Transverse colon (tissue), 4 donors: ENCODE results near the gene TBC1D7. TPM values are rescaled to one million over a fixed set of nuclear protein-coding genes. Genes with fewer than 3 reads are reported as not detected.

Source experiments
- DNase-seq: peaks from one replicate; pipeline ENCODE4 v3.0.0-alpha.2; 2019
- H3K27ac ChIP-seq, 4 donors: fragments of 200-600 bp; sonication (generic); 2 replicates each; pipeline ENCODE4 v1.5.1; 2016 to 2018; ENCODE audit warnings: inconsistent platforms in 4 of 4
- H3K27me3 ChIP-seq: fragments of 200-600 bp; sonication (generic); 2 replicates; pipeline ENCODE4 v1.5.1; 2017; ENCODE audit warnings: inconsistent platforms
- H3K36me3 ChIP-seq, 4 donors: fragments of 200-600 bp; sonication (generic); 2 replicates each; pipeline ENCODE4 v1.5.1; 2017 to 2019; ENCODE audit warnings: inconsistent platforms in 4 of 4
- H3K4me1 ChIP-seq, 4 donors: fragments of 200-600 bp; sonication (generic); 2 replicates each; pipeline ENCODE4 v1.5.1; 2017 to 2020; ENCODE audit warnings: inconsistent platforms in 4 of 4
- H3K4me3 ChIP-seq, 4 donors: fragments of 200-600 bp; sonication (generic); 1 replicate in 1 of 4; 2 replicates in 3 of 4; pipeline versions ENCODE4 v1.5.1 to v1.6.1; 2017 to 2019; ENCODE audit warnings: inconsistent platforms in 4 of 4
- H3K9me3 ChIP-seq, 2 donors: fragments of 200-600 bp; sonication (generic); 2 replicates each; pipeline ENCODE4 v1.5.1; 2017 to 2019; ENCODE audit warnings: inconsistent platforms in 2 of 2
- EP300 ChIP-seq: sonication (generic); formaldehyde crosslinking; IDR thresholded peaks from one replicate; pipeline ENCODE4 v1.6.1; 2017; ENCODE audit warnings: antibody characterized with exemption, low read depth
- POLR2A ChIP-seq: fragments of 450-650 bp; IDR thresholded peaks from one replicate; pipeline ENCODE4 v1.6.1; 2016; ENCODE audit warnings: antibody characterized with exemption, mild to moderate bottlenecking, moderate library complexity
- POLR2AphosphoS5 ChIP-seq, 3 donors: sonication (generic); formaldehyde crosslinking; IDR thresholded peaks; one replicate each; pipeline ENCODE4 v1.6.1; 2016; ENCODE audit warnings: antibody characterized with exemption in 3 of 3
- WGBS, 2 donors: methylation state at CpG; one replicate each; pipeline ENCODE4 v1.1.5; 2018; ENCODE audit warnings: low coverage in 1 of 2; 5-methylcytosine and 5-hydroxymethylcytosine counted together
- in situ Hi-C, 4 donors: fragments of 200-750 bp; cut with MboI; loops; one replicate each; pipeline versions ENCODE4 v1.15.0 to v1.15.1; 2017; ENCODE audit warnings: low sequenced_read_pairs in 3 of 4, low pct_ligation_motif_present in 1 of 4, low pct_unique_long_range_greater_than_20kb in 1 of 4
- intact Hi-C: fragments of 100-400 bp; cut with DNase I; formaldehyde crosslinking; loops from one replicate; pipeline ENCODE4 v1.15.1; 2023; ENCODE audit warnings: low total_unique reads
- total RNA-seq, 4 donors: library from RNA; depleted of rRNA; stranded (reverse); fragments of >200 nt; gene quantifications; one replicate each; pipeline ENCODE4 v1.1.0, GENCODE V29; 2016
- TF ChIP-seq, protein P1 (sequence below), 5 experiments: fragments of 200-600 bp in 3 of 5; fragments of 450-650 bp in 2 of 5; sonication (generic) in 3 of 5; IDR thresholded peaks; 1 replicate in 2 of 5; 2 replicates in 3 of 5; pipeline ENCODE4 v1.5.1; 2016 to 2017; ENCODE audit warnings: antibody characterized with exemption in 5 of 5, inconsistent platforms in 3 of 5, mild to moderate bottlenecking in 2 of 5, moderate library complexity in 1 of 5

The TBC1D7 gene
- total RNA-seq, 4 donors from 2014 or later, result 10.5 to 39.8 (median 15.0) TPM

- no peak for DNase-seq
Observed at GRCh38 chr6:13318821-13319220, 9.5 kb downstream of the TBC1D7 start.

DNA sequence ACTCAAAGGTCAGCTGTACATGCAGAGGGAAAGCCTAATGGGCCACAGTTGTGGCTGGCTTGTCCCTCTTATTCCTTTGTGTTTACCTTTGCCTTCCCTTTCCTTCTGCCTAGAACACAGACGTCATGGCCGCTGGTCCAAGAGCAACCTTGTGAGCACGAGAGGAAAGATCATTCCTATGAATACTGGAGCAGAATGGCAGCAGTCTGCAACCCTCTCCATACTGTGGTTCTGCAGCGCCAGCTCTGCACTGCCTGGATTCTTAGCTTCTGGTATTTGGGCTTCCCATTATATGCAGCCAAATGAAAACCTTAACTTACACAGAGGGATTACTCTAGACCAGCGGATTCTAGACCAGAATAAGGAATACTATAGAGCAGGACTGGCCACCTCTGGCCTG is 12.4 kb downstream of the TBC1D7 start:
- H3K27ac ChIP-seq, result no peak overlapping the region
- H3K36me3 ChIP-seq, result peaks cover 0 to 71% (median 15%) of the 10 kb centered on the region in 4 donors
- intact Hi-C loops, result no loop called here
- no peaks in the 10 kb centered on the region for H3K9me3 ChIP-seq
- no peak for TF ChIP-seq EP300
- no peaks in the 10 kb centered on the region for H3K4me1 ChIP-seq
- no peak overlapping the region for H3K4me3 ChIP-seq
- in situ Hi-C loops, result no loop called here
- no peaks in the 10 kb centered on the region for H3K27me3 ChIP-seq
- WGBS, 2 donors, result 96 to 100% methylated on average over 1 to 5 of the region's 5 CpGs
- no peak for DNase-seq

More at GRCh38 chr6:13318821-13319220, 9.5 kb downstream of the TBC1D7 start:
- TF ChIP-seq POLR2A (no peak), EP300 (no peak), POLR2AphosphoS5 (IDR thresholded peaks at IDR 0.05) (no peak)
- TF ChIP-seq, protein P1, sequence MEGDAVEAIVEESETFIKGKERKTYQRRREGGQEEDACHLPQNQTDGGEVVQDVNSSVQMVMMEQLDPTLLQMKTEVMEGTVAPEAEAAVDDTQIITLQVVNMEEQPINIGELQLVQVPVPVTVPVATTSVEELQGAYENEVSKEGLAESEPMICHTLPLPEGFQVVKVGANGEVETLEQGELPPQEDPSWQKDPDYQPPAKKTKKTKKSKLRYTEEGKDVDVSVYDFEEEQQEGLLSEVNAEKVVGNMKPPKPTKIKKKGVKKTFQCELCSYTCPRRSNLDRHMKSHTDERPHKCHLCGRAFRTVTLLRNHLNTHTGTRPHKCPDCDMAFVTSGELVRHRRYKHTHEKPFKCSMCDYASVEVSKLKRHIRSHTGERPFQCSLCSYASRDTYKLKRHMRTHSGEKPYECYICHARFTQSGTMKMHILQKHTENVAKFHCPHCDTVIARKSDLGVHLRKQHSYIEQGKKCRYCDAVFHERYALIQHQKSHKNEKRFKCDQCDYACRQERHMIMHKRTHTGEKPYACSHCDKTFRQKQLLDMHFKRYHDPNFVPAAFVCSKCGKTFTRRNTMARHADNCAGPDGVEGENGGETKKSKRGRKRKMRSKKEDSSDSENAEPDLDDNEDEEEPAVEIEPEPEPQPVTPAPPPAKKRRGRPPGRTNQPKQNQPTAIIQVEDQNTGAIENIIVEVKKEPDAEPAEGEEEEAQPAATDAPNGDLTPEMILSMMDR (IDR thresholded peaks at IDR 0.05), result no peak
- in situ Hi-C loops, result no loop called here
- 98% methylated on average over 2 of the region's 2 CpGs; no CpG with 5 or more reads in 1 of the 2 donors for WGBS, 2 donors
- H3K27me3 ChIP-seq, result no peaks in the 10 kb centered on the region
- H3K4me1 ChIP-seq, result peaks cover 0 to 3% (median 0%) of the 10 kb centered on the region in 4 donors
- H3K9me3 ChIP-seq, result no peaks in the 10 kb centered on the region
- H3K4me3 ChIP-seq, result no peak overlapping the region
- H3K27ac ChIP-seq, result no peak overlapping the region
- H3K36me3 ChIP-seq, result peaks cover 0 to 74% (median 17%) of the 10 kb centered on the region in 4 donors
- intact Hi-C loops, result no loop called here

DNA sequence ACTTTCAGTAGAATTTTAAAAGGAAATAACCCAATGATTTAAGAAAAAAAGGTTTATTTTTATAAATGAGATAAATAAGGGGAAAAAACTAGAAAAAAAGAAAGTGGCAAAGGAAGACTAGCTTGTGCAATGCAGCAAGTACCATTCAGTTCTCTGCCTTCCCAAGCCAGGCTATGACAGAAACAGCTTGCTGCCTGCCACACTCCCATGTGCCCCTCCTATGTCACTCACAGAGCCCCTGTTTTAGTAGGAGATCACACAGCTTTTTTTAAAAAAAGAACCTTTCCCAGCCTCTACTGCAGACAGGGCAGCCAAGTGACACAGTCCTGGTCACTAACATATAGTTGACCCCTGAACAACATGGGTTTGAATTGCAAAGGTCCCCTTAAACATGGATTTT is 13.5 kb downstream of the TBC1D7 start:
- TF ChIP-seq POLR2A, result no peak
- TF ChIP-seq POLR2AphosphoS5 (IDR thresholded peaks at IDR 0.05), result no peak
- no peak for TF ChIP-seq EP300
- TF ChIP-seq, protein P1 (IDR thresholded peaks at IDR 0.05), result no peak
- Histone ChIP-seq H3K4me3 (no peak overlapping the region), H3K9me3 (no peaks in the 10 kb centered on the region), H3K4me1 (no peaks in the 10 kb centered on the region), H3K27ac (no peak overlapping the region), H3K36me3 (peaks cover 0 to 61% (median 10%) of the 10 kb centered on the region in 4 donors), H3K27me3 (no peaks in the 10 kb centered on the region)
- no peak for DNase-seq
- intact Hi-C loops, result no loop called here
- in situ Hi-C loops, result no loop called here

DNA sequence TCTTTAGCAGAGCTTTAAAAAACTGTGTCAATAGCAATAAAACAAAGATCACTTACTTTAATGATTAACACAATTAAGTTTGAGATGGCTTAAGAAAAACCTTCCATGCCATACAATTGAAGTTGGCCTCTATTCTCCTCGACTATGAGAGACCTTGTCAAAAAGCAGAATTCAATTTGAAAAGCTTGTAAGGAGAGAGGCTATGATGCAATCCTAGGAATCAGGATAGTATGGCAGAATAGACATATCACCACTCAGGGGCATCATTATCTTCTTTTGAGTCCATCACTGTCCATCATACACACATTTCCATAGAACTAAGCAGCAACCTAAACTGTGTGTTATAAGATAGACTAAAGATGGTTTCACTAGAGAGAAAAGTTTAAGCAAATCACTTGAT is 17.2 kb downstream of the TBC1D7 start:
- no peaks in the 10 kb centered on the region for H3K4me1 ChIP-seq
- DNase-seq, result no peak
- no peak overlapping the region for H3K4me3 ChIP-seq
- WGBS, 2 donors, result 20 to 42% methylated on average over 1 of the region's 1 CpG
- in situ Hi-C loops, result no loop called here
- H3K36me3 ChIP-seq, result peaks cover 0 to 47% (median 5%) of the 10 kb centered on the region in 4 donors
- TF ChIP-seq EP300 (no peak), POLR2A (no peak), POLR2AphosphoS5 (IDR thresholded peaks at IDR 0.05) (no peak)
- TF ChIP-seq, protein P1 (IDR thresholded peaks at IDR 0.05), result no peak
- no peaks in the 10 kb centered on the region for H3K9me3 ChIP-seq
- no peak overlapping the region for H3K27ac ChIP-seq
- no peaks in the 10 kb centered on the region for H3K27me3 ChIP-seq
- intact Hi-C loops, result no loop called here

GRCh38 chr6:13308332-13308731 is 20.0 kb downstream of the TBC1D7 start:
- Histone ChIP-seq H3K27me3 (no peaks in the 10 kb centered on the region), H3K9me3 (no peaks in the 10 kb centered on the region), H3K27ac (no peak overlapping the region), H3K4me3 (no peak overlapping the region), H3K4me1 (peaks cover 11 to 15% (median 13%) of the 10 kb centered on the region in 4 donors), H3K36me3 (peaks cover 0 to 25% (median 3%) of the 10 kb centered on the region in 4 donors)
- WGBS, 2 donors, result 90% methylated on average over 1 of the region's 1 CpG; no CpG with 5 or more reads in 1 of the 2 donors
- TF ChIP-seq EP300, result no peak
- TF ChIP-seq POLR2A, result no peak
- TF ChIP-seq POLR2AphosphoS5 (IDR thresholded peaks at IDR 0.05), result no peak
- TF ChIP-seq, protein P1 (IDR thresholded peaks at IDR 0.05), result no peak
- in situ Hi-C loops (no loop called here), intact Hi-C loops (no loop called here)
- no peak for DNase-seq
